ENCODE results near the gene LRPAP1. TPM values are rescaled to one million over a fixed set of nuclear protein-coding genes. Genes with fewer than 3 reads are reported as not detected.
"Not testable (repeated sequence)": the region's sequence is repeated elsewhere in the genome, so short reads cannot be mapped to it uniquely, and the experiment has no call there.

The LRPAP1 gene
- polyA plus RNA-seq, 1 donor from 2014 or later: 91.1 TPM

DNA sequence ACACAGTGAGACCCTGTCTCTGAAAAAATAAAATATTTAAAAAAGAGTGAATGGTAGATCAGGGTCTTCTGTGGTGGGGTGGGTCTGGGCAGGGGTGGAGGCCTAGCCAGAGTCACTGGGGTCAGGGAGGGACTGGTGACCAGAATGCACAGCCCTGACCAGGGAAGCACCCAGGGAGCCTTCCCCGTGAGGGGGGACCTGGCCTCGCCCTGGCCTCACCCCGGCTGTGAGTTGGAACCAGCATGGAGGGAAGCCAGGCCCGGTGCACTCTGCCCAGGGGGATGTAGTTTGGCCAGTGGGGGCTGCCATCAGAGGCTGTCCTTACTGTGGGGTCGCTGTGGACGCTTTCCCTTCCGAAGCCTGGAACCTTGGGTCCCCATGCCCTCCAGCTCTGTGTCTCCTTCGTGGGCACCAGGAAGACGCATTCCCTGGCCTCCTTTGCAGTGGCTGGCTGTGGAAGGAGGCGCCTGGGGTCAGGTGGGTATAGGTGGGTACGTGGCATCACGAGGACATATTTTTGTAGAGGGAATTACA is 18.6 kb upstream of the LRPAP1 start:
- not testable (repeated sequence) for H3K36me3 ChIP-seq (ENCODE audit: insufficient read depth, low read length); H3F3A ChIP-seq (ENCODE audit: insufficient read depth, low read length, poor library complexity, severe bottlenecking); H3K9me3 ChIP-seq (ENCODE audit: low read length); H3K27ac ChIP-seq (ENCODE audit: low read length); H4K20me1 ChIP-seq (ENCODE audit: insufficient read depth); H3K4me3 ChIP-seq (ENCODE audit: low read length); H3K9me2 ChIP-seq (ENCODE audit: insufficient read depth, low read length); H3K4me2 ChIP-seq (ENCODE audit: low read length); H2AFZ ChIP-seq (ENCODE audit: low read depth, low read length); H3K9ac ChIP-seq (ENCODE audit: low read length); H3K79me2 ChIP-seq (replicated peaks; ENCODE audit: insufficient read depth, low read length); H3K27me3 ChIP-seq (ENCODE audit: insufficient read depth, low read depth, low read length)

DNA sequence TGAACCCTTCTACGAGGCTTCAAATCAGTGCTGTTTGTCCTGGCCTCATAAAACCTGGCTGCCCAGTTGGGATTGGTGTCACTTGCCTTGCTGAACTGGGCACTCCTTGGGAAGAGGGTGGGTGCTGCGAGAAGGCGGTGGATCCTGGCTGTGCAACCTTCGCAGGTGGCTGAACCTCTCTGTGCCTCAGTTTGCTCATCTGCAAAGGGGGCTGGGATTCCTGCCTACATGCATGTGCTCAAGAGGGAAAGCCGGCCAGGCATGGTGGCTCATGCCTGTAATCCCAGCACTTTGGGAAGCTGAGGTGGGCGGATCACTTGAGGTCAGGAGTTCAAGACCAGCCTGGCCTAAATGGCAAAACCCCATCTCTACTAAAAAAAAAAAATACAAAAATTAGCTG is 17.8 kb upstream of the LRPAP1 start:
- not testable (repeated sequence) for H3K36me3 ChIP-seq (ENCODE audit: insufficient read depth, low read length); H3K79me2 ChIP-seq (replicated peaks; ENCODE audit: insufficient read depth, low read length); H3K9ac ChIP-seq (ENCODE audit: low read length)

DNA sequence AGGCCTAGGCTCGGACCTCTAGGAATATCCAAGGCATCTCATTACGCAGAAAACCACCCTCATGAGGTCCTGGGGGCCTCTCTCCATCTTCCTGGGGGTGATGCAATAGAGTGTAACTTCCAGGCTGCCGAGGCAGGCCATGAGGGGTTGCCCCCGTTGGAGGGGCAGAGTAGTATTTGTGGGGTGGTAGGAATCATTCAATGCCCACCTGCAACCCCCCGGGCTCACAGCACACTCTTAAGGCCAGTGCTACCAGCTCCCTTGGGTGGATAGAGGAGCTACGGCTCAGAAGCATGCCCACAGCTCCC is 17.4 kb upstream of the LRPAP1 start:
- not testable (repeated sequence) for H3K9me2 ChIP-seq (ENCODE audit: insufficient read depth, low read length); H3K36me3 ChIP-seq (ENCODE audit: insufficient read depth, low read length); H4K20me1 ChIP-seq (ENCODE audit: insufficient read depth); H3K79me2 ChIP-seq (replicated peaks; ENCODE audit: insufficient read depth, low read length); H3K9ac ChIP-seq (ENCODE audit: low read length); H3K4me2 ChIP-seq (ENCODE audit: low read length); H2AFZ ChIP-seq (ENCODE audit: low read depth, low read length); H3K4me3 ChIP-seq (ENCODE audit: low read length); H3K27ac ChIP-seq (ENCODE audit: low read length); H3K9me3 ChIP-seq (ENCODE audit: low read length); H3K27me3 ChIP-seq (ENCODE audit: insufficient read depth, low read depth, low read length); H3F3A ChIP-seq (ENCODE audit: insufficient read depth, low read length, poor library complexity, severe bottlenecking)

More for the DNA sequence above, 17.8 kb upstream of the LRPAP1 start:
- H3K9me3 ChIP-seq (ENCODE audit: low read length); H3K4me3 ChIP-seq (ENCODE audit: low read length); H3F3A ChIP-seq (ENCODE audit: insufficient read depth, low read length, poor library complexity, severe bottlenecking); H4K20me1 ChIP-seq (ENCODE audit: insufficient read depth); H3K9me2 ChIP-seq (ENCODE audit: insufficient read depth, low read length); H3K27ac ChIP-seq (ENCODE audit: low read length); H3K4me2 ChIP-seq (ENCODE audit: low read length); H3K27me3 ChIP-seq (ENCODE audit: insufficient read depth, low read depth, low read length); H2AFZ ChIP-seq (ENCODE audit: low read depth, low read length): not testable (repeated sequence)

DNA sequence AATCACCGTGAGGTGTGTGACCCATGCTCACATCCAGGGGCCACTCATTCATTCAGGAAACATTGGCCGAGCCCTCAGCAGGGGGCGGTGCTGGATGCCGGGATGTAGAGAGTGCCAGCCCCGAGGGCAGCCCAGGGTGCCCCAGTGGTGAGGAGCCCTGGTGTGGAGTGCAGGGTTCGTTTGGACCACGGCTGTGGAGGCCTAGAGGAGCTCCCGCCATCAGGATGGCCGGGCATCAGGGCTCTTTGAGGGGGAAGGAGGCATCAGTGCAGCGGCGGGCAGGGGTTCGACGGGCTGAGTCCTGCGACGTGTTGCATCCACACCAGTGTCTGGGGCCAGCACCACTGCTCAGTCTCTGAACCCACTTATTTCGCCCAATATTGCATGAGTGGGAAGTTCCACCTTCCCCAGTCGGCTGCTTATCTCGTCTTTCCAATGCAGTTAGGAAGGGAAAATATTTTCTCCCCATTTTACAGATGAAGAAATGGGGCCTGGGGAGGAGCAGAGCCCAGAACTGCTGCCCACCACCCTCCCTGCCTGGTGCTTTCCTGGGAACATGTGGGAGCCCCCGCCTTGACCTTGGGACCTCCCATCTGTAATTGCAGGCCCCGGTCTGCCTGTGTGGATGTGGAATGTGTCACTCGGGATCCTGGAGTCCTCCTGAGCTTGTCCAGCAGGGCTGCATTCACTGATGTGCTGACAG is 16.9 kb upstream of the LRPAP1 start:
- not testable (repeated sequence) for H3K4me2 ChIP-seq (ENCODE audit: low read length); H4K20me1 ChIP-seq (ENCODE audit: insufficient read depth); H3K9ac ChIP-seq (ENCODE audit: low read length); H2AFZ ChIP-seq (ENCODE audit: low read depth, low read length); H3K4me3 ChIP-seq (ENCODE audit: low read length); H3K79me2 ChIP-seq (replicated peaks; ENCODE audit: insufficient read depth, low read length); H3K9me2 ChIP-seq (ENCODE audit: insufficient read depth, low read length); H3K36me3 ChIP-seq (ENCODE audit: insufficient read depth, low read length); H3F3A ChIP-seq (ENCODE audit: insufficient read depth, low read length, poor library complexity, severe bottlenecking); H3K27ac ChIP-seq (ENCODE audit: low read length); H3K27me3 ChIP-seq (ENCODE audit: insufficient read depth, low read depth, low read length); H3K9me3 ChIP-seq (ENCODE audit: low read length)

DNA sequence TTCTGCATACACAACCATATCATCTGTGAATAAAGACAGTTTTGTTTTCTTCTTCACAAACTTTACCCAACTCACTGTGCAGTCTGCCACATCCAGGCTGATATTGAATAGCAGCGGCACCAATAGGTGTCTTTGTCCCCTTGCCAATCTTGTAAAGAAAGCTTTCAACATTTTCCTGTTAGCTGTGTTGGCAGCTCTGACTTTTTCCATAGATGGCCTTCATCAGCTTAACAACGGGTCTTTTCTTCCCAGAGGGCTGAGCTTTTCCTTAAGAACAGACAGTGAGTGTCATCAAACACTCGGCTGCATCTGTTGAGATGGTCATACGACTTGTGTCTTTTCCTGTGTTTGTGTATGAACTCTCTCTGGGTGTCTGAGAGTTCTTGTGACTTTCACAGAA is 14.5 kb upstream of the LRPAP1 start:
- H3K36me3 ChIP-seq (ENCODE audit: insufficient read depth, low read length); H3F3A ChIP-seq (ENCODE audit: insufficient read depth, low read length, poor library complexity, severe bottlenecking); H3K27ac ChIP-seq (ENCODE audit: low read length); H3K9me2 ChIP-seq (ENCODE audit: insufficient read depth, low read length); H2AFZ ChIP-seq (ENCODE audit: low read depth, low read length); H3K27me3 ChIP-seq (ENCODE audit: insufficient read depth, low read depth, low read length); H3K9ac ChIP-seq (ENCODE audit: low read length); H3K4me3 ChIP-seq (ENCODE audit: low read length); H3K79me2 ChIP-seq (replicated peaks; ENCODE audit: insufficient read depth, low read length); H4K20me1 ChIP-seq (ENCODE audit: insufficient read depth); H3K4me2 ChIP-seq (ENCODE audit: low read length); H3K9me3 ChIP-seq (ENCODE audit: low read length): not testable (repeated sequence)

DNA sequence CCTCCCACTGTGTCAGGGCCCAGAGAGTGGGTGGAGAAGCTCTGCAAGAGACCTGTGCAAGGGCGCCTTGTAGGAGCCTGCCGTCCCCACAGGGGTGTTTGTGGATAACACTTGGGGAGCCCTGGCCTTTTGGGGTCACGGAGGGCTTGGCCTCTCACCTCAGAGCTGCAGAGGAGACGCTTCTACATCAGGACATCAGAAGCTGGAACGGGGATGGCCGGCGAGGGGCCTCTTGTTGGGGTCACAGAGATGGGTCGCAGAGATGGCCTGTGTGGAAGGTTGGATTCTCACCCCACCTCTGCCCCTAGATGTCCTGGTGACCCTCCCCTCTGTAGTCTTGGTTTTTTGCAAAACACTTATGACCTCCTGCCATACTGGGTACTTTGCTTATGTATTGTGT is 13.1 kb upstream of the LRPAP1 start:
- not testable (repeated sequence) for H3K36me3 ChIP-seq (ENCODE audit: insufficient read depth, low read length)

DNA sequence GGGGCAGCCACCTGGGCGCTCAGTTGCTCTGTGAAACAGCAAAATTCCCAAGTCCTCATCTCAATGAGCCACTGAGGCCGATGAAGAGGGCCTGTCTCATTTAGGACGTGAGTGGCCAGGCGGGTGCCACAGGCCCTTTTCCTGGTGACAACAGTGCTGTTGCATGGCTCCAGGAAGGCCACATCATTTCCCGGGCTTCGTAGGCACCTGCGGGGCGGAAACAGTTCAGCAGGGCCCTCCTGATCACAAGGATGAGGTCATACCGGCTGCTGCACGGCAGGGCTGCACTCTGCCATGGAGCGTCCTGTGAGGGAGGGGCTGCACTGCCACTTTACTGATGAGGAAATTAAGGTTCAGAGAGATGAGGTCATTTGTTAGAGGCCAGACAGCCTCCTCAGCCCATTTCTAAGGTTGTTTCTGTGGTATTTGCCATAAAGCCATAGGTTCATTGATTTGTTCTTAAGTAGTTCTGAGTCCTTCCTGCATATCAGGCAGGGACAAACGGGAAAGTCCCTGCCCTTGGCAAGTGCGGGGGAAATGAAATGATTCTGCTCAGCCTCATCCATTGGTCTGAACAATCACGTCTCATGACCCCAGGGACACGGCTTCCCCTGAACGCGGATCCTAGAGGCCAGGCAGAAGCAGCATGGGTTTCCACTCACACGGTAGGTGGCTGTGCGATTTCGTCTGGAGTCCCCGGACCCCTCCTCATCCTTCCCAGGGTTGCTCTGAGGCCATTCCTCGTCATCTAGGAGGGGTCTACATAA is 12.2 kb upstream of the LRPAP1 start:
- not testable (repeated sequence) for H3K79me2 ChIP-seq (replicated peaks; ENCODE audit: insufficient read depth, low read length); H4K20me1 ChIP-seq (ENCODE audit: insufficient read depth); H3K27ac ChIP-seq (ENCODE audit: low read length); H3K9me2 ChIP-seq (ENCODE audit: insufficient read depth, low read length); H3K36me3 ChIP-seq (ENCODE audit: insufficient read depth, low read length); H3K4me3 ChIP-seq (ENCODE audit: low read length); H3F3A ChIP-seq (ENCODE audit: insufficient read depth, low read length, poor library complexity, severe bottlenecking); H3K4me2 ChIP-seq (ENCODE audit: low read length); H2AFZ ChIP-seq (ENCODE audit: low read depth, low read length); H3K9ac ChIP-seq (ENCODE audit: low read length); H3K9me3 ChIP-seq (ENCODE audit: low read length); H3K27me3 ChIP-seq (ENCODE audit: insufficient read depth, low read depth, low read length)

More for the DNA sequence above, 13.1 kb upstream of the LRPAP1 start:
- not testable (repeated sequence) for H3K9ac ChIP-seq (ENCODE audit: low read length); H3K9me2 ChIP-seq (ENCODE audit: insufficient read depth, low read length); H3K27me3 ChIP-seq (ENCODE audit: insufficient read depth, low read depth, low read length); H3K27ac ChIP-seq (ENCODE audit: low read length); H3K79me2 ChIP-seq (replicated peaks; ENCODE audit: insufficient read depth, low read length); H3K4me2 ChIP-seq (ENCODE audit: low read length); H2AFZ ChIP-seq (ENCODE audit: low read depth, low read length); H3K9me3 ChIP-seq (ENCODE audit: low read length); H4K20me1 ChIP-seq (ENCODE audit: insufficient read depth); H3K4me3 ChIP-seq (ENCODE audit: low read length); H3F3A ChIP-seq (ENCODE audit: insufficient read depth, low read length, poor library complexity, severe bottlenecking)

DNA sequence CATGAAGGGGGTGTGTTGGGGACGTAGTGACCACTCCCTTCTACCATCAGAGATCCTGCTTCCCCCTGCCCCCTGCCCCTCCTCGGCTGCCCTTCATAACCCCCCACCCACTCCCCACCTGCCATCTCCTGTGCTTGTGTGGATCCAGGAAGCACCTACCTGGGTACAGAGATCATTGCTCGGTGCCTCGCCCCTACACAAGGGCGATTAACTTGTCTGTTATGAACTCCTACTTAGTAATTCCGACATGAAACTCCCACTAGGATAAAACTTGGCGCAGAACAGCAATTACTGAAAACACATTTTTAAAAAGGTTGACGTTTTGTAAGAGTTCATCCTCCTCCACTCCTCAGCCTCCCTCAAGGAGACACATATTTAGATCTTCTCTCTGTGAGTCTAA is 11.2 kb upstream of the LRPAP1 start:
- H3K27ac ChIP-seq (ENCODE audit: low read length); H4K20me1 ChIP-seq (ENCODE audit: insufficient read depth); H3F3A ChIP-seq (ENCODE audit: insufficient read depth, low read length, poor library complexity, severe bottlenecking); H3K27me3 ChIP-seq (ENCODE audit: insufficient read depth, low read depth, low read length); H3K79me2 ChIP-seq (replicated peaks; ENCODE audit: insufficient read depth, low read length); H3K36me3 ChIP-seq (ENCODE audit: insufficient read depth, low read length); H3K4me3 ChIP-seq (ENCODE audit: low read length); H3K4me2 ChIP-seq (ENCODE audit: low read length); H3K9me2 ChIP-seq (ENCODE audit: insufficient read depth, low read length); H2AFZ ChIP-seq (ENCODE audit: low read depth, low read length); H3K9me3 ChIP-seq (ENCODE audit: low read length); H3K9ac ChIP-seq (ENCODE audit: low read length): not testable (repeated sequence)
